HG02763 (cell line): ENCODE results near the gene SOX6.

Source experiments
- ATAC-seq: cut with Tn5 transposase; IDR thresholded peaks from one replicate; pipeline ENCODE4 v1.9.1; 2021; ENCODE audit warnings: mild to moderate bottlenecking, moderate library complexity; ENCODE audit not compliant: unreplicated experiment

Gene SOX6

DNA sequence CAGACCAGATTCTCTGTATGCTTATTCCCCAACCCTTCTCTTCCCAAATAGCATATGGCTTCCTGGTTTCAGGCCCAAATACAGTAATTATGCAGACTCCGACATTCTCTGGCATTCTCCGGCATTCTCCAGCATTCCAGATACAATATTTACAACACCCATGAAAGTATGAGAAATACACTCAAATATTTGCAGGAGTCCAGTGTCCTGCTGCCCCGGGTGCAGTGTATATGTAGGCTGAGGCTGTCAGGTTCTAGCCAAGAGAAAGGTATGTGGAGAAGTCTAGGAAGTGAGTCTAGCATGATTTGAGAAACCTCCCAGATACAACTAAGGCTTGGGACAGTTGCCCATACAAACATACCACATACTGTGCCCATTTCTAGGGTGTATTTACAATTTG, 160.7 kb downstream of the SOX6 start:
- ATAC-seq: no peak

DNA sequence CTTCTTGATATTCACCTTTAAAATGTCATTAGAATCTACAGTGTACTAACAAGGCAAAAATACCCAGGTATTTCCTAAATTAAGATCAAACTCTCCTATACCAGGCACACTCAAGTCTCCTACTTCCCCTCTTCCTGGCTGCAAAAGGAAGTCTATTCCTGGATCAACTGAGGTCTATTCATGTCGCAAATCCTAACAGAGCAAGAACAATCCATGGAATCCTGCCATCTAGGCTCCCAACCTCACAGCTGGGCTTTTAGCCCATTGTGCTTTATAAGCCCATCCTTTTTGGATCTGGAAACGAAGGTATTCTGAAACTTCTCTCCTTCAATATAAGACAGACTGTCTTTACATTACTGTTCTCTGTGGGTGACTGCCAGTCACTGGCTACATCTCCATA, 161.8 kb downstream of the SOX6 start:
- ATAC-seq: no peak

DNA sequence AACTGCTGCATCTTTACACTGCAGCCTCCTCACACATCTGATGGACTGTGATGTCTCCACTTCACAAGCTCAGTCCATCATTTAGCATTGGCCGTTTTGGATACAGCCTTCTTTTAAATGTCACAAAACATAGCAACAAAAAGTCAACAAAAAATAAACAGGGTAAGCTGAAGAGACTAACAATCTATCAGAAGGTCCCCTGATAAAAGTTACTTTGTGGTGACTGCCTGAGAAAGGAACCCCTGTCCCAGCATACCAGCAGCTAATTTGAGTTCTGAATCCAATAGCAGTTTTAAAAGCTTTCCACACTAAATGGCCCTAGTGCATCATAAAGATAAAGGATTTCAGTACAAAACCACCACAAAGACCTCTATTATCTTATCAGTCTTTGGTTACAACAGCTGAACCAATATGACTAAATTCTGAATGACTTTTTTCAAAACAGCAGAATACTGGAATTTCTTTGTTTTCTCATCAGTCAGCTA, 162.4 kb downstream of the SOX6 start:
- ATAC-seq: no peak

DNA sequence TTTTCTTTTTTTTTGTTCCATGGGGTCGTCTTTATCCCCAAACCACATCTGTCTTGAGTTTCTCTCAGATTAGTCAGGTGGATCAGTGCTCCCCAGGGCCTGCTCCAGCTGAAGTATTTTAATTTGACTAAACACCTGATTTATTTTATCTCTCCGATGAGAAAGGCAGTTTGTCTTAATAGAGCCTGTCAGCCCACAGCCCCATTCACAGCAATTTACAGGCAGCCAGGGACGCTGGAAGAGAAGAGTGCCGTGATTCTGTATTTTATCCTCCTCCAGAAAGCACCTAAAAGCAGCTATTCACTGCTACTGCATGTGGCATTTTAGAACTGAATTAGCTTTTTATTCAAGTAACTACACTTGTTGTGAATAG, 164.5 kb downstream of the SOX6 start:
- no peak for ATAC-seq

DNA sequence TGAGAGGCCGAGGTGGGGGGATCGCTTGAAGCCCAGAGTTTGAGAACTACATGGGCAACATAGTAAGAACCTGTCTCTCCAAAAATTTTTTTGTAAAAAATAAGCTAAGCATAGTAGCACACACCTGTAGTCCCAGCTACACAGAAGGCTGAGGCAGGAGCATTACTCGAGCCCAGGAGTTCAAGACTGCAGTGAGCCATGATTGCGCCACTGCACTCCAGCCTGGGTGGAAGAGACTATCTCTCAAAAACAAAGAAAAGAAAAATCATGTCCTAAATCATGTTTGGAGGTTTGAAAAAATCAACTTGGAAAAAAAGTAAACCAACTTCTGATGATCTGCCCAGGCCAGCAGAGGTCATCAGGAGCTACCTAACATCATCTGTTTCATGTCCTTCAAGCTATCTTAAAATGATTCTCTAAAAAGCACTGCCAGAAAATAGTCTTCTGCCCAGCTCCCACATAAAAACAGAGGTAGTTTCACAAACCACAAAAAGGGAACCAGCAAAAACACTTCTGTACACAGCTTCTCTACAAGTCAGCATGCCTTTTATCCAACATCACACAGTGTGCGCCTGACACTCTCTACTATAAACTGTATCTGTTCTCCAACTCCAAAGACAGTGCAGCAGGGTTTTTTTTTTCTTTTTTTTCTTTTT, 165.0 kb downstream of the SOX6 start:
- ATAC-seq: no peak

DNA sequence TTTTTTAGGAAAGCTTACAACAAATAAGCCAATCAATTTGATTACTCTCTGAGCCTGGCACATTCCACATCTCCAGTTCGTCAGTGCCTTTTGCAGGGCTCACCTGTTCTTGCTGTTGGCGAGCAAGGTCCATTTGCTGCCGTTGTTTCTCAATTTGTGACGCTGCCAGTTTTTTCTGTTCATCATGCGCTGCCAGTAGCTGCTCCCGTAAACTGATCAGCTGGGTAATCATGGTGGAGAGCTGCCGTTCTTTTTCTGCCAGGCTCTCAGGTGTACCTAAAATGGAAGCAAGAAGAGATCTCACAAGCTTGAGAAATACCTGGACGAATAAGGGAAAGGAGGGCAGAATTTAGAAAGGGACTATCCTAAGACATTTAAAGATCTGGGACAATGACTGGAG, 169.7 kb downstream of the SOX6 start:
- ATAC-seq: no peak

DNA sequence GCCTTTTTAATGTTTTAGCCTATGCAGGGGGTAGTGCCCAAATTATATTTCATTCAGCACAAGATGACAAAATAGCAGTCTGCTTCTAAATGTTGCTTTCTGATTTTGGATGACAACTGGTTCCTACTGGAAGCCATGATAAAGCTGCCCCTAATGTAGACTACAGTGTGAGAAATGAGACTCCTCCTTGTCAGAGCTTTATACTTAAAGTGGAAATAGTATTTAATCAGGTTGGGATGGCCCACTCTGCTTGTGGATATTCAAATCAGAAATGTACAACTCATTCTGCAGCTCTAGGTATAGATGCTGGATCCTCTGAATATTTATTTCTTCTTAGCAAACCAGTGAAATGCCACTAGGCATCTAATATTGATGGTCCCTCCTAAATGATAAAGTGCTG, 171.3 kb downstream of the SOX6 start:
- no peak for ATAC-seq

DNA sequence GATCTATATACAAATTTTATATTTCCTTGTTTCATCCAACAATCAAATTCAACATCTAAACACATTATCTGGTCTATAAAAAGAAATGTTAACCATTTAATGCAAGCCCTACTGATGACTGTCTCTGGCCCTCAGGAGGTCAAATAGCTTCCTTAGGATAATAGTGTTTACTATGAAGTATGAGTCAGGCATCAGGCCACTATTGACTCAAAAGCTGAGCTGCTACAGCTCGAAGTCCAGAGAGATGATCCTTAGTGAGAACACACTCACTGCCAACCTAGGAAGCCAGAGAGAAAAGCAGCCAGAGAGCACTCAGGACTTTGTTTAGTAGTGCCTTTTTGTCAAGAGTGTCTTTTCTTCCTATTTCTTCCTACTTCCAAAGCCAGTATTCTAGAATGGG, 171.8 kb downstream of the SOX6 start:
- ATAC-seq: no peak

DNA sequence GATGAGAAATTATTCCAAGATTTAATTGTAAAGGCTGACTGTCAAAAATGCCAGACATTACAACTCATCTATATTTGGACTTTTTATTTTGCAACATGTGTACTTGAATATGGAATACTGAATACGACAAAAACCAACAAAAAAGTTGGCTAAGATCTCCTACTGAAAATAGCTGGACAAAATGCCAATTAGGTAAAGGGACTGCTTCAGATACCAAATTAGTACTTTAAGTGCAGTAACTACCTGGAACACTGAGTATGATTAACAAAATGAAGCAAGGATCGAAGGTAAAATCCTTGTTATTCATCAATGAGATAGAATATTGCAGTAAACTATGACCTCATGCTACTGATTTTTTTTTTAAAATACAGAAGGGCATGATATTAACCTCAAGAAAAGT, 173.8 kb downstream of the SOX6 start:
- no peak for ATAC-seq

DNA sequence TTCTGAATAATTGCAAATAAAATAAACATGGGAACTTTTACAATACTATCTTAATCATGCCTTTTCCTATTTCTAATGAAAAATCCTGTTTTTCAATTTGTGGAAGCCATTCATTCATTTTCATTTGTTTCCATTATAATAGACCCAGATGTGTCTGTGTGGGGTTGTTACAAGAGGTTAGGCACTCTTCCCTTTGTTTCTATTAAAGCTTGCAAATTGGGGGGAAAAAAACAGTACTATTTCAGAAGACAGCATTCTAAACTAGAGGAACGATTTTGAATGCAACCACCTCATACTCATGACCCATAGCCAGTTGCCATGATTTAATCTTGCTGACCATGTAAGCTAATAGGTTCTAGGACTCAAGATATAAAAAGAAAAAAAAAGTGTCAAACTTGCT, 175.5 kb downstream of the SOX6 start:
- no peak for ATAC-seq

DNA sequence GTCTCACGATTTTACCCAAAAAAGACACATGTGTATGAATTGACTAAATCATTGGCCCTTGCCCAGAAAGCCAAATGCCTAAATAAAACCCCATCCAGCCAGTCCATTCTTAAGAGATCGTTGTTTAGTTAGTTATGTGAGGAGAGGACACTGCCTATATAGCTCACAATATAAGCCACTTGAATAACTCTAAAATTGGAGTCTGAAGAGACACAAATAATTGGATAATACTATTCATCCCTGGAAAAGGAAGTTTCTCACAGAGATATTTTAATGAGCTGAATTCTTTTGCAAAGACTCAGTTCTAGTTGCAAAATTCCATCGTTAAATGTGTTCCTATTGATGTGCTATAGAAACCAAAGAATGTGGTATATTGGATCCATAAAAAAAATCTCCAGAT, 176.7 kb downstream of the SOX6 start:
- ATAC-seq: no peak

DNA sequence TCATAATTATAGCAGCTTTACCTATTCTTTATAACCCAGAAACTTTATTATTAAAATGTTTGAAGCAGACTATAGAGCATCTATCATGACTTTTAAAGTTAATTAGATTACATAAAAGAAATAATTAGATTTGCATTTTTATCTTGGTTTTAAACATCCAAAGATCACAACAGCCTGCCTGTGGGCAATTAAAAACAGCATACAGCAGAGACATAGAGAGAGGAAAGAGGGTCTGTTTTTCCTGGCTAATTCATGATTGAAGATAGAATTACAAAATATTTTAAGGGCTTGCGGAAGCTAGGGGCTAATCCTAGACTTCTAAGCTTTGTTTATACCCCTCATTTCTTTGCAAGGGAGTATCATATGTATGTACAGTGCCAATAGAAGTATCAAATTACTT, 178.1 kb downstream of the SOX6 start:
- no peak for ATAC-seq

DNA sequence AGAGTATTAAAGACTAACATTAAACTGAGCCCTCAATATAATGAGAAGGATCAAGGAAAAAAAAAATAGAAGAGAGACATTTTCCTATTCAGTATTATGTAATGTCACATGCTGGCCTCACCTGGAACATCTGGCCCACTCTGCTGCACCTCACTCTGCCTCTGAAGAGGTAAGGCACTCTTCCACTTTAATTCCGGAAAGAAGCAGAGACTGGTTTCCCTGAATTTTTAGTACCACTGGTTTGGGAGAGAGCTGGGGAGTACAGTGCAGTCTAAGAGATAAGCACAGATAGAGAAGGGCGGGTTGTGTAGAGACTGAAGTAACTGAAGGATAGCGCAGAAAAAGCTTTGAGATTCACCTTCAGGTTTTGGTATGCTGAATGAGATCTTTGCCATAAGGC, 178.7 kb downstream of the SOX6 start:
- ATAC-seq: no peak

DNA sequence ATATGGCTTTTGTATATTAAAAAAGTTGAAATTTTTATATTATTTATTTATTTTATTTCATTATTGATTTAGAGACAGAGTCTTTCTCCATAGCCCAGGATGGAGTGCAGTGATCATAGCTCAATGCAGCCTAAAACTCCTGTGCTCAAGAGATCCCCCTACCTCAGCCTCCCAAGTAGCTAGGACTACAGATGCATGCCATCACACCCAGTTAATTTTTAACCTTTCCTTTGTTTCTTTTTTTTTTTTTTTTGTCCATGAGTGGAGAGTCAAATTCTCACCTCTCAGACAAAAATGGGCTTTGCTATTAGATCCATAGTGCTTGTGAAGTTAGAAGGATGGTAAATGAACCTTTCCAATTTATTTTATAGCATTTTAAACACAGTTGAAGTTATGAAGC, 182.5 kb downstream of the SOX6 start:
- ATAC-seq: no peak

DNA sequence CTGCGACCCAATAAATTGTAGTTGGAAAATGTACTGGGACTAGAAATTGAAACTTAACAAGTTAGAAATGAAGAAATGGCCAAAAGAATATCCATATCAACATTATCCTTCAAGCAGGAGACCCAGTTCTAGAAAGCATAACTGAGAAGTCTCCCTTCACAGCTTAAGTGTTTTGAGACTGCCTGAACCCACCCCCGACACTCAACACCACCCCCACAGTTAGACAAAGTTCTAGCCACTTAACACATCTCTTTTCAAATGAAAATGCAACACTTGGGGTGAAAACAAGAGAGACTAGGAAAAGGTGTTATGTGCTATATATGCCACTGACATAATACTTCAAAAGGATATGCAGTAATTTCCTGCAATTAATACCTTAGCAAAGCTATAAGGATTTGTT, 184.5 kb downstream of the SOX6 start:
- no peak for ATAC-seq

DNA sequence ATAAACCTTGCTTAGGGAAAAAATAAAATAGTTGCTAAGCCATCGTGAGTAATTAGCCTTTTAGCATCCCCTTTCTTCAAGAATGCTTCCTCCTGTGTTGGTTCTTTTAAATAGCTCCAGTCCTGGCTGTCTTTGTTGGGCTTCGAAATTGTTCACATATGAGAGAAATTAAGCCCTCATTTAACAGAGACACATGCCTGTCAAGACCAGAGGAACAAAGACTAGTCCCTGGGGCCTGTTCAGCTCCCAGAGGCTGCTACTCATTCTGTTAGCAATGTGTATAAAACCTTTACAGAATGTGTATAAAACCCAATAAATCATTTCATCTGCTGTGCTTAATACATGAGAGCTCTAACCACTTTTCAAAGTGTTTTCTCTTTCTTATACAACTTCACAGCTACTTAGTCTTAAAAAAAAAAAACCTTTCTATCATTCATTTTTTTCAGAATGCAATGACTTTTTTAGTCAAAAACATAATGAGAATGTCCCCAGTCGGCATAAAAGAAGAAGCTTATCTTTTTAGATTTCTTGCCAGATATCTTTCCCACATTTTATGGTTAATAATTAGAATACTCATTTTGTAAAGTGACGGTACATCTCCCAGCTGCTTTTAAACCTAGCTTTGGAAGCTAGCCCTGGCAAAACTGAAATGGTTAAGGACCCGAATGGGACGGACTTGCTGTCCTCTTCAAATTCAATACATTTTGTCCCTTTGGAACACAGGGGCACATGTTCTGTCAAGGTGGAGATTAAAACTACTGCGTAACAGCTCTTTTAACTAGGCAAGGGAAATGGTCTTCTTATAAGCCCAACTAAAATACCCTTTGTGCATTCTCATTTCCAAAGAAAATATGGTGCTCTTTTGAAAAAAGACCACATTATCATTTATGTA, 186.1 kb downstream of the SOX6 start:
- ATAC-seq: no peak

DNA sequence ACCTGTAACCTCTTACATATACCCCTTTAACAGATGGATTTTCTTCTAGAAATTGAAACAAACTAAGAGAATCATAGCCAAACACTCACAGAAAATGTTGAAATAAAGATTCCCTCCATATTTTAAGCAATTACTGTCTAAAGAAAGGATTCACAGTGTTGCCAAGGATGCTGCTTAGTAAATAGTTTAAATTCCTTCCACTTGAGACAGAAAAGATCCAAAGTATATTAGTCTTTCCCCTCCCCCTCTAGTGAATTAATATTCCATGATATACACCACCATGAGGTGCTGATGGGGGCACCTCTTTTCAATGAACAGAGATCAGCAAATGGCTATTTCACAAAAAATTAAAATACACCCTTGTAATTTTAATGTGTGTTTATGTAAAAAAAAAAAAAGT, 186.8 kb downstream of the SOX6 start:
- ATAC-seq: no peak

DNA sequence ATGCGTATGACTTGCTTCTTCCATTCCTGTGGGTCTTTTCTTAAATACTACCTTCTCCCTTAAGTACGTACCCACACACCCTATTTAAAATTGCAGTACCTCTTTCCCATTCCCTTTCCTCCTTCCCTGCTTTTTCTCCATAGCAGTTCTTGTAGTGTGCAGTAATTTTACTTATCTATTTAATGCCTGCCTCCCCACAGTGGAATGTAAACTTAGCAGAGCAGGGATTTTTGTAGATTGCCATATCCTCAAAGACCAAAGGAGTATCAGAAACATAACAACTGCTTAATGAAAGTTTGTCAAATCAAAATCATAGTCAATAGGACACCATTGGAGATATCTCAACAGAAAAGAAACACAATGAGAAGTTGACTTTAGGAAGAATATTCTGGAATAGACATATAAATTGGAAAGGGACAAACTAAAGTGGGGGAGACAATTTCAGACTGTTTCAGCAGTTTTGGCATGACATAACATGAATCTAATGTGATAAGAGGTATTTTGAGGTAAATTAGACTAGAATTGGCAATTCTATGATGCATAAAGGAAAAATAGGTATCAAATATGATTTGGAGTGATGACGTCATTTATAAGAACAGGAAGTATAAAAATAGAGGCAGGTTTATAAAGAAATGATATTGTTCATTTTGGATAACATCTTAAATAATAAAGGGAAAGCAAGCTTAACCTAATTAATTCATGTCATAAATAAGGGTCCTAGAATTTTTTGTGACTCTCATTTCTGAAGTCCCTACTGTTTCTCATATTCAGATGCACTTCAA, 188.4 kb downstream of the SOX6 start:
- no peak for ATAC-seq

DNA sequence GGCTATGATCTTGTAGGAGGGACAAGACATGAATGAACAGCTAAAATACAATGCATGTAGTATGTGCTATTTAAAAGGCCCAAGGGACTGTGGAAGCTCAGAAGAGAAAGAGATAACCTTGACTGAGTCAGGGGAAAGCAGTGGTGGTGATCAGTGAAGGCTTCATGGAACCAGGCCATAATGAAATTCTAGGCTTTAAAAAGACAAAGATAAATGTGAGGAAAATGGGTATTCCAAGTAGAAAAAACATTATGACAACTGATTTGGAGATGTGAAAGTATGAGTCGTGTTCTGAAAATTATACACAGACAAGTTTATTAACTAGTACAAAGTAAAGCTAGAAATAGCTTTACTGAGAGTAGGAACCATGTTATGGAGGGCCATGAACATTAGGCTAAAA, 189.8 kb downstream of the SOX6 start:
- no peak for ATAC-seq

DNA sequence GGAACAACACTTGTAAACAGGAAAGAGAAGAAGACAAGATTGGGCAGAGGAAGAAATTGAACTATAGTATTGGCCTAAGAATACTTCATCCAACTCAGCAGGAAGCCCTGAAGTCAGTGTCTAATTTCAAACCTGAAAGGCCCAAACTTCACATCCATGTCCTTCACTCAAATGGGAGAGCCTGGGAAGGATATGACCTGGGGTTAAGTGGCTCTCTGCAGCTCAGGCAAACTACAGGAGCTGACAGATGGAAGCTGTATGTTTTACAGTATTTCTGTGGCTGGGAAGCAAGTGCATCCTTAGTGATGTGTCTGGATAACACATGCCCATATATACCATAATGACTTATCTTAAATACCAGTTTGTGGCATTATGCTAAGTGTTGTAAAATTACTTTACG, 196.2 kb downstream of the SOX6 start:
- no peak for ATAC-seq

DNA sequence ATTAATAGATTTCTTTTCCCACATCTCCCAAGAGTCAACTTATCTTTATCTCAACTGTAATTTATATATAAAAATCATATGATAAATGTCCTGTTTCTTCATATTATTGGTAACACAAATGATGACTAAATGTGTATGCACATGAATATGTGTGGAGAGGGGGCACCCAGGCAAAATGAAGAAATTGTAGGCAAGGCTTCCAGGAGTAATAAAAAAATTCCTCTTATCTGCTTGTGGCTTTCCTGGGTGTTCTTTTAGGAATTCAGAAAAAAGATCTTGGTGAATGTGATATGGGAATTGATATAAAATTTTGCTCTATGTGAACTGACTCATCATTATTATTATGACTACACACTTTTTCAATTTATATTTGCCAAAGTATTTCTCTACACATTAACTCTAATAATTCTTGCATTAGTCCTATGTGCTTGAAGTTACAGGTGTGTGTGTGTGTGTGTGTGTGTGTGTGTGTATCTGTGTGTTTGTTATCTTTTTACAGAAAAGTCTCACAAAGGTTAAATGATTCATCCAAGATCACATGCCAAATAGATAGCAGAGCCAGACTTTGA, 197.8 kb downstream of the SOX6 start:
- ATAC-seq: no peak
